HepG2 (cell line): ENCODE measurements around the gene TMOD3. TPM values are rescaled to one million over a fixed set of nuclear protein-coding genes. Genes with fewer than 3 reads are reported as not detected.

Source experiments
- ATAC-seq: fragments of 200-7000 bp; cut with Tn5 transposase; 3 replicates; pipeline ENCODE4 v1.9.1; 2020; ENCODE audit warnings: mild to moderate bottlenecking, moderate library complexity
- BruUV-seq: library from RNA; stranded (reverse); fragments of 400-500 nt; replicated peaks from 2 replicates; lab custom pipeline; 2021; lab: Mats Ljungman, UMichigan
- CTCF ChIA-PET: fragments of 300-600 bp; formaldehyde crosslinking; extraction: SDS; loops from one replicate; lab custom pipeline; 2021; ENCODE audit warnings: low total read pairs, inconsistent platforms, low intra/inter-chr PET ratio; lab: Yijun Ruan, JAX
- POLR2A ChIA-PET: fragments of 350-600 bp; sonication (Branson Sonifier 250); formaldehyde crosslinking; loops from one replicate; lab custom pipeline; 2020; ENCODE audit warnings: antibody characterized with exemption, inconsistent platforms; lab: Yijun Ruan, JAX
- DNase-seq: peaks from one replicate; pipeline ENCODE4 v3.0.0-alpha.2; 2015; ENCODE audit warnings: low spot score
- FAIRE-seq: peaks from 3 replicates; lab custom pipeline; 2011; peaks lifted over from hg19 to GRCh38; lab: Jason Lieb, UNC
- H2AFZ ChIP-seq: one replicate; pipeline ENCODE4 v1.6.1; 2011; ENCODE audit warnings: low read length, inconsistent platforms
- H3K27ac ChIP-seq: fragments of 300-600 bp; 3 replicates; pipeline ENCODE4 v1.8.0; 2011; ENCODE audit warnings: mixed run types, mild to moderate bottlenecking, mixed read lengths, low read length, inconsistent platforms; ENCODE audit not compliant: insufficient read depth; ENCODE audit errors: extremely low read length
- H3K27me3 ChIP-seq, 2 experiments: fragments of 200-600 bp in 1 of 2; 2 replicates in 1 of 2; 3 replicates in 1 of 2; pipeline versions ENCODE4 v1.6.0 to v1.8.0; 2011; ENCODE audit warnings: low read length in 2 of 2, mild to moderate bottlenecking in 2 of 2, moderate library complexity in 2 of 2, inconsistent platforms in 1 of 2; ENCODE audit not compliant: insufficient read depth in 2 of 2, control insufficient read depth in 1 of 2
- H3K36me3 ChIP-seq, 2 experiments: fragments of 200-600 bp in 1 of 2; replicated peaks in 1 of 2; 2 replicates in 1 of 2; 3 replicates in 1 of 2; pipeline versions ENCODE4 v1.5.1 to v1.8.0; 2011; ENCODE audit warnings: low read length in 2 of 2, inconsistent platforms in 1 of 2; ENCODE audit not compliant: insufficient read depth in 2 of 2, control insufficient read depth in 1 of 2
- H3K4me1 ChIP-seq: 2 replicates; pipeline ENCODE4 v1.5.1; 2012; ENCODE audit warnings: low read length, inconsistent platforms; ENCODE audit not compliant: insufficient read depth
- H3K4me2 ChIP-seq: 2 replicates; pipeline ENCODE4 v1.6.0; 2011; ENCODE audit warnings: low read depth, low read length, inconsistent platforms
- H3K4me3 ChIP-seq, 3 experiments: fragments of 200-600 bp in 1 of 3; sonication (generic), shearing (Covaris generic) in 1 of 3; replicated peaks in 1 of 3; 2 replicates each; pipeline ENCODE4 v1.5.1; 2011 to 2016; ENCODE audit warnings: low read length in 3 of 3, inconsistent platforms in 2 of 3, low read depth in 2 of 3, mild to moderate bottlenecking in 2 of 3, control low read depth in 1 of 3, mixed read lengths in 1 of 3; ENCODE audit not compliant: insufficient read depth in 1 of 3
- H3K79me2 ChIP-seq: one replicate; pipeline ENCODE4 v1.6.1; 2011; ENCODE audit warnings: low read length, inconsistent platforms; ENCODE audit not compliant: insufficient read depth
- H3K9ac ChIP-seq: 2 replicates; pipeline ENCODE4 v1.6.0; 2011; ENCODE audit warnings: mild to moderate bottlenecking, low read depth, low read length, inconsistent platforms; ENCODE audit not compliant: insufficient read depth
- H3K9me3 ChIP-seq: 2 replicates; pipeline ENCODE4 v1.5.1; 2012; ENCODE audit warnings: mild to moderate bottlenecking, low read length
- H4K20me1 ChIP-seq: 2 replicates; pipeline ENCODE4 v1.6.0; 2011; ENCODE audit warnings: inconsistent platforms, mild to moderate bottlenecking, low read length, moderate library complexity; ENCODE audit not compliant: insufficient read depth
- ARID5B ChIP-seq: IDR thresholded peaks from 2 replicates; pipeline ENCODE4 v1.4.0; 2020; ENCODE audit warnings: mild to moderate bottlenecking, missing genetic modification reagents
- ATF4 ChIP-seq, 2 experiments: fragments of 450-650 bp in 1 of 2; sonication (generic) in 1 of 2; formaldehyde crosslinking; IDR thresholded peaks; 2 replicates each; pipeline versions ENCODE4 v1.5.0 to v1.8.0; 2020 to 2022; ENCODE audit warnings: mild to moderate bottlenecking in 1 of 2, missing genetic modification reagents in 1 of 2
- GMEB2 ChIP-seq: IDR thresholded peaks from 2 replicates; pipeline ENCODE4 v1.6.1; 2016; ENCODE audit warnings: missing biosample characterization, missing genetic modification reagents, low read depth
- KLF16 ChIP-seq, 2 experiments: sonication (generic) in 1 of 2; formaldehyde crosslinking in 1 of 2; IDR thresholded peaks; 2 replicates each; pipeline versions ENCODE4 v1.6.1 to v1.8.0; 2016 to 2023; ENCODE audit warnings: missing genetic modification reagents in 2 of 2, missing compliant biosample characterization in 1 of 2
- NR2F1 ChIP-seq, 2 experiments: fragments of 450-650 bp in 1 of 2; formaldehyde crosslinking in 1 of 2; IDR thresholded peaks; 2 replicates each; pipeline versions ENCODE4 v1.5.0 to v1.6.1; 2016 to 2020; ENCODE audit warnings: mild to moderate bottlenecking in 1 of 2, missing compliant biosample characterization in 1 of 2, missing genetic modification reagents in 1 of 2, moderate library complexity in 1 of 2
- PBX3 ChIP-seq: sonication (generic); formaldehyde crosslinking; IDR thresholded peaks from 2 replicates; pipeline ENCODE4 v1.8.1; 2023; ENCODE audit warnings: missing genetic modification reagents, inconsistent platforms, borderline replicate concordance
- STAT6 ChIP-seq: sonication (generic); formaldehyde crosslinking; IDR thresholded peaks from 2 replicates; pipeline ENCODE4 v1.4.0; 2020; ENCODE audit warnings: missing genetic modification reagents, mild to moderate bottlenecking, borderline replicate concordance
- U2AF1 ChIP-seq: fragments of 200-400 bp; formaldehyde crosslinking; optimal IDR thresholded peaks from 2 replicates; pipeline ENCODE3; 2017; ENCODE audit warnings: mild to moderate bottlenecking, low read depth, low read length
- ZC3H4 ChIP-seq: sonication (generic); formaldehyde crosslinking; IDR thresholded peaks from 2 replicates; pipeline ENCODE4 v1.4.0; 2020; ENCODE audit warnings: missing genetic modification reagents, borderline replicate concordance
- ZNF615 ChIP-seq: sonication (generic); formaldehyde crosslinking; IDR thresholded peaks from 2 replicates; pipeline ENCODE4 v1.5.0; 2020; ENCODE audit warnings: mild to moderate bottlenecking, missing genetic modification reagents, borderline replicate concordance
- ZNF766 ChIP-seq: sonication (generic); formaldehyde crosslinking; IDR thresholded peaks from 2 replicates; pipeline ENCODE4 v1.5.0; 2020; ENCODE audit warnings: missing genetic modification reagents, borderline replicate concordance
- ZSCAN29 ChIP-seq: sonication (generic); formaldehyde crosslinking; conservative IDR thresholded peaks from 2 replicates; pipeline ENCODE4 v1.4.0; 2020; ENCODE audit warnings: mild to moderate bottlenecking, missing genetic modification reagents
- WGBS: methylation state at CpG from one replicate; pipeline ENCODE4 v1.1.6; 2017; ENCODE audit warnings: low lambda C conversion rate; 5-methylcytosine and 5-hydroxymethylcytosine counted together
- in situ Hi-C: cut with HindIII; loops from 2 replicates; pipeline ENCODE4 v1.10.0; 2017; ENCODE audit warnings: low pct_unique_long_range_greater_than_20kb; ENCODE audit not compliant: extremely low pct_ligation_motif_present
- intact Hi-C: fragments of 100-400 bp; cut with micrococcal nuclease; formaldehyde crosslinking; loops from one replicate; pipeline ENCODE4 v1.10.0; 2022; ENCODE audit not compliant: unreplicated experiment
- polyA plus RNA-seq, 8 experiments: library from polyadenylated mRNA; depleted of rRNA in 3 of 8; stranded (reverse) in 7 of 8; unstranded in 1 of 8; fragments of >200 nt; fragmentation: Illumina TruSeq in 4 of 8; extraction: Trizol in 4 of 8; gene quantifications; 2 replicates each; pipeline versions ENCODE4 v1.2.1 to v1.2.3, GENCODE V29; 2011 to 2016; ENCODE audit warnings: low read depth in 4 of 8, missing spikeins in 1 of 8, mixed read lengths in 1 of 8; ENCODE audit not compliant: insufficient read depth in 1 of 8
- total RNA-seq, 5 experiments: library from RNA; depleted of rRNA; stranded (reverse); fragments of >200 nt; fragmentation: Illumina TruSeq; extraction: Trizol; gene quantifications; 2 replicates each; pipeline ENCODE4 v1.2.3, GENCODE V29; 2016; ENCODE audit warnings: low read depth in 1 of 5

Gene TMOD3
- total and polyA plus RNA-seq, 2 of the 13 experiments (the other 11 are each of a cell fraction or from before 2014, with no cell fraction given): 5.1 to 23.2 TPM

- ATAC-seq (peak; percentile 81), FAIRE-seq (no peak), DNase-seq (peak; percentile 52)
- Histone ChIP-seq H3K27me3 (peaks cover 0 to 2% of the 10 kb centered on the region in 2 experiments; a peak in 2 of 5 replicates), H3K27ac (no peak overlapping the region), H3K4me1 (peaks cover 8% of the 10 kb centered on the region), H3K79me2 (no peaks in the 10 kb centered on the region), H3K4me2 (peak overlapping the region; percentile 48), H3K4me3 (no peak overlapping the region), H3K9me3 (no peaks in the 10 kb centered on the region), H4K20me1 (no peaks in the 10 kb centered on the region), H3K36me3 (no peaks in the 10 kb centered on the region), H3K9ac (no peak overlapping the region), H2AFZ (no peak overlapping the region)
- WGBS: 21% methylated on average over 9 of the region's 10 CpGs
- POLR2A ChIA-PET: no interaction called here
- in situ Hi-C loops (no loop called here), intact Hi-C loops (no loop called here)
- CTCF ChIA-PET: no interaction called here
- no TSS peak for BruUV-seq
- TF ChIP-seq ZSCAN29 (CRISPR knock-in tag): no peak
- TF ChIP-seq ATF4 (CRISPR knock-in tag; IDR thresholded peaks at IDR 0.05): peak in 1 of 2 experiments; percentile 94; a peak in 2 of 4 replicates
- TF ChIP-seq KLF16 (CRISPR knock-in tag; IDR thresholded peaks at IDR 0.05): 0 out of 4 replicates have a peak, but pooled peaks of 1 of the 2 experiments have one; percentile 32
- TF ChIP-seq ZNF615 (CRISPR knock-in tag): no peak
- TF ChIP-seq ARID5B (CRISPR knock-in tag): peak; percentile 28; the same call in 1 of the 2 replicates
- no peak for TF ChIP-seq NR2F1 (CRISPR knock-in tag; IDR thresholded peaks at IDR 0.05)
- TF ChIP-seq ZC3H4 (CRISPR knock-in tag): no peak
- no peak for TF ChIP-seq ZNF766 (CRISPR knock-in tag)
- no peak for TF ChIP-seq GMEB2 (CRISPR knock-in tag)
- no peak for TF ChIP-seq U2AF1
- TF ChIP-seq STAT6 (CRISPR knock-in tag): no peak
- TF ChIP-seq PBX3: no peak
Observed at GRCh38 chr15:51796847-51797401, 32.5 kb upstream of the TMOD3 start.
